GM18498 (cell line): ENCODE measurements around the gene SLC25A22.

ENCODE experiments used
- ATAC-seq: cut with Tn5 transposase; IDR thresholded peaks from one replicate; pipeline ENCODE4 v1.9.1; 2021; ENCODE audit warnings: mild to moderate bottlenecking, moderate library complexity; ENCODE audit not compliant: unreplicated experiment

The SLC25A22 gene

GRCh38 chr11:791658-792534 is 6.2 kb downstream of the SLC25A22 start:
- no peak for ATAC-seq

GRCh38 chr11:790721-791564 is 7.1 kb downstream of the SLC25A22 start:
- ATAC-seq: no peak

DNA sequence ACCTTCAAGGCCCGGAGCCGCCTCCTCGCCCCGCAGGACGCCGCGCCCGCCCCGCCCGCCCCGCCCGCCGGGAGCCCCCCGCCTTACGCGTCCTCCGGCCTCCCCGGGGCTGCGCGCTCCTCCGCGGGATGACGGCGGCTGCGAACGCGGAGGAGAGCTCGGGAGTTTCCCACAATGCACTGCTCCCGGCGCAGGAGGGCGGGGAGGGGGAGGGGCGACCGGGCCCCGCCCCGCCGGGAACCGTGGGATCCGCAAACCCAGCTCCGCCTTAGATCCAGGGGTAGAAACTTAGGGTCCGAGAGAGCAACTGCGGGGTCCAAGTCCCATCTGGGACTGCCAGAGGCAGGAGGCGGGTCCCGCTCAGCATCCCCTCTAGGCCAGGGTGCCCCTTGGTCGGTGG is 8.1 kb downstream of the SLC25A22 start, which contains the start of gene CEND1:
TSS of gene CEND1 (minus strand) at position 148 of the 400 bp plus-strand sequence. CDS start 1,514 bp downstream, outside the sequence.
- ATAC-seq: no peak

- ATAC-seq: no peak
Measured at GRCh38 chr11:788953-789940, 8.8 kb downstream of the SLC25A22 start.

- ATAC-seq: no peak
Measured at GRCh38 chr11:788009-788640, 10.0 kb downstream of the SLC25A22 start.

- no peak for ATAC-seq
Measured at GRCh38 chr11:787084-787675, 10.9 kb downstream of the SLC25A22 start.

GRCh38 chr11:786235-787083 is 11.6 kb downstream of the SLC25A22 start:
- ATAC-seq: no peak

DNA sequence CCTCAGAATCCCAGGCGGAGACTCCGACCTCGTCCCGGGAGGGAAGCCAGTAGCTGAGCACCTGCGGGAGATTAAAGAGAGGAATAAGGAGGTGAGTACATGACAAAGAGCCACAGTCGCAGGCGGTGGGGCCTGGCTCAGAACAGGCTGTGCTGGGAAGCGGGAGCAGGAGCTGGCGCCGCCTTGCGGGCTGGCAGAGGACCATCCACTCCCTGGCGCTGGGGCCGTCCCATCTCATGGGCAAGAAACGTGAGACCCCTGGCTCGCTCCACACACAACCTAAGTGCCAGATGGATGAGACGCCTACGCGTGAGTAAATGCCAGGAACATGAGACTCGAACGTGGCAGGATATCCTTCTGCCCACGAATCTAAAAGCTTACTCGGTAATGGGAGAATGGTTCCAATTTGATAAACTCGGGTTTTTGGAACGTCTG is 14.5 kb downstream of the SLC25A22 start:
- no peak for ATAC-seq

DNA sequence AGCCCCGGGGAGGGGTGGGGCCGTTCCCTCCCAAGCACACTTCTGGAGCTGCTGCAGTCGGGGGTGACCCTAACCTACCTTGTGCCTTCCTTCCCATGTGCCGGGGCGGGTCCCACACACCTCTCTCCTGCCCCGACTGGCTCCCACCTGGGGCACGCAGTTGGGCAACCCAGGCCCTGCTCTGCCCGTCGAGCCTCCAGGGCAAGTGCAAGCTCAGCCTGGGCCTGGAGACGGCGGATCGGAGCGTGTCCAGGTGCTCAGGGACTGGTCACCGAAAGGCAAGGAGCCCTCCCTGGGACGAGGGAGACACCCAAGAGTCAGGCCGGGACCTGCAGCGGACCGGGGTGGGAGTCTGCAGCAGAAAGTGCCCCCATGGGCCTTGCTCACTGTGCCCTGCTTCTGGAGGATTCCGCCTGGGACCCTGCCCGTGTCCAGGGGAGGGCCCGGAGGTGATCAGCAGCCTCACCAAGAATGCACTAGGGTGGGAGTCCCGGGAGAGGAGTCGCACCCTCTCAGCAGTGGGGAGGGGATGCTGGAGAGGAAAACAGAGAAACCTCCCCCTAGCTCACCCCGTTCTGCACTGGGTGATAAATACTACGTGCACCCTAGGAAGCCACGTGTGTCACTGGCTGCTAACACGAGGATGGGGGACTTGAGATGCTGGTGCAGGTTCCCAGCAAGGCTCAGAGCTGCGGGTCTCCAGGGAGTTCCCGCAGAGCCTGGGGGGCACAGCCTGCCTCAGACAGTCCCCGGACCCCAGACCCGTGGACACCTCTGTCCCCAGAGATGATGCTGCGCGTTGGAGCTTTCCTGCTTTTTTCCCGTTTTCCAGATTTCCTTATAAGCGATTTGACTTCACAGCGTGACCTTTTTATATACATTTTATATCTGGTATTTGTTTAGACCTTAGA is 15.6 kb downstream of the SLC25A22 start:
- no peak for ATAC-seq

DNA sequence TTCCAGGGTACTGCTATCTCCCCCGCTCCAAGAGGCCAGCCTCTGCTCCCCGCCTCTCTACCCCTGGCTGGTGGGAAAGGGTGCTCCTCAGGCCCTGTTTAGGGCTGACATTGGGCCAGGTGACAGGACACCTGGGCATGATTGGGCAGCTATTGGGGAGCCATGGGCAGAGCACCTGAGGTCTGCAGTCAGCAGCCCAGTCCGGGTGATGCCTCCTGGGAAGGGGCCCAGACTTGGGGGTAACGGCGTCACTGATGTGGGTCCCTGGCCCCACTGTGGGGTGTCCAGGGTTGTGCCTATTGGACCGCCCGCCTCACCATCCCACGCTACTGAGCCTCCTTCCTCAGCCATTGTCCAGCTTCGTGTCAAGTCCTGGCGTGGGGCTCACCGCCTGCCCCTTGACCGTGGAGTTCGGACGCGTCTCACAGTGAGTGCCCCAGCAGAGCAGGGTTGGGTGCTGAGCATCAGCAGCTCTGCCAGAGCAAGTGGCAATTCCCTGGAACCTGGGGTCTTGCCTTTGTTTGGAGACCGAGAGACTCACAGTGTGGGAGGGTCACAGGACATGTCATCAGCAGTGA is 18.0 kb downstream of the SLC25A22 start:
- no peak for ATAC-seq

GRCh38 chr11:778976-779954 is 18.8 kb downstream of the SLC25A22 start:
- no peak for ATAC-seq

GRCh38 chr11:777288-778255 is 20.5 kb downstream of the SLC25A22 start, which contains the start of gene GATD1:
Gene GATD1 (minus strand): TSS chr11:777487. CDS start chr11:777462, 25 bp downstream.
- peak; percentile 80 for ATAC-seq

DNA sequence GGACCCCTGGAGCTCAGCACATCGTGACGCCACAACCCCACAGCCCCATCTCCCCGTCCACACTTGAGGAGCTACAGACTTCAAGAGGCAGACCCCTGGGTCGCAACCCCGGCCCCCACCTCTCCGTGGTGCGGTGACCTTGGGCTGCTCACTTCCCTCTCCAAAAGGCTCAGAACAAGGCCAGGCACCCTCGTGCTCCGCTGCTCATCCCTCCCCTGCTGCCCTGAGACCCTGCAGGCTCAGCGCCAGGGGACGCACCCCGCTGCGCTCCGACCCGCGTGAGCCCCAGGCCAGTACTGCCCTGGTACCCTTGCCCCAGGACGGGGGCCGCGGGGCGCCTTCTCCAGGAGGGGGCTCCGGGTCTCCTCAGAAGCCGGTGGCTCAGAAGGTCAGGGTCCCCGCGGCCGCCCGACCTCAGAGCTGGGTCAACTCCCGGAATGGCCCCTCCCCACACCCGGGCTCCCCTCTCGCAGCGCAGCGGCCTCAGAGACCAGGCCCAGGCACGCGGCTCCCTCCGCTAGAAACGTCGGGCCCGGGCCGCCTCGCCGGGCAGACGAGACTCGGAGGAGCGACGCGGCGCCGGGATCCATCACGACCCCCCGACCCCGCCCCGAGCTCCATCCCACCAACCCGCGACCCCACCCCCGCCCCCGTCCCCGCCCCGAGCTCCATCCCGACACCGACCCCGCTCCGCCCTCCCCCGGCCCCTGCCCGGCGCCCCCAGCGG is 21.4 kb downstream of the SLC25A22 start:
- peak; percentile 42 for ATAC-seq

DNA sequence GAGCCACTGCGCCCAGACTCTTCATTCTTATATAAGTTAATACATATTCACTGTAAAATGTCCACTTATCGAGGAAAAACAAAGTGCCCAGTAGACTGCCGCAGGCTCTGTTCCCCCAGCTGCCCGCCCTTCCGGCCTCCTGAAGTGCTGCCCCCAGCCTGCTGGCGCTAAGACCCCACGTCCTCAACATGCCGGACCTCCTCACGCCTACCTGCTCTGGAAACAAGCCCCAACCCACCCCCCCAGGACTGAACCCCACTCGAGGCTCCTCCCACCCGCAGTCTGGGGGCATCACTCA is 21.9 kb downstream of the SLC25A22 start:
- ATAC-seq: no peak
